Activated T-helper 1 cell treated with anti-CD3 and anti-CD28 coated beads, Interleukin-2, amount 50 U/mL, for 16 hours (primary cell): ENCODE data around the gene CLCN7.
"Not testable (repeated sequence)": the region's sequence is repeated elsewhere in the genome, so short reads cannot be mapped to it uniquely, and the experiment has no call there.

Experiments
- DNase-seq, 2 donors: peaks; one replicate each; pipeline ENCODE4 v3.0.0-alpha.2; 2020; ENCODE audit warnings: low read depth in 1 of 2, low spot score in 1 of 2

The CLCN7 gene

GRCh38 chr16:1487395-1488053 is 12.7 kb upstream of the CLCN7 start:
- DNase-seq = no peak

DNA sequence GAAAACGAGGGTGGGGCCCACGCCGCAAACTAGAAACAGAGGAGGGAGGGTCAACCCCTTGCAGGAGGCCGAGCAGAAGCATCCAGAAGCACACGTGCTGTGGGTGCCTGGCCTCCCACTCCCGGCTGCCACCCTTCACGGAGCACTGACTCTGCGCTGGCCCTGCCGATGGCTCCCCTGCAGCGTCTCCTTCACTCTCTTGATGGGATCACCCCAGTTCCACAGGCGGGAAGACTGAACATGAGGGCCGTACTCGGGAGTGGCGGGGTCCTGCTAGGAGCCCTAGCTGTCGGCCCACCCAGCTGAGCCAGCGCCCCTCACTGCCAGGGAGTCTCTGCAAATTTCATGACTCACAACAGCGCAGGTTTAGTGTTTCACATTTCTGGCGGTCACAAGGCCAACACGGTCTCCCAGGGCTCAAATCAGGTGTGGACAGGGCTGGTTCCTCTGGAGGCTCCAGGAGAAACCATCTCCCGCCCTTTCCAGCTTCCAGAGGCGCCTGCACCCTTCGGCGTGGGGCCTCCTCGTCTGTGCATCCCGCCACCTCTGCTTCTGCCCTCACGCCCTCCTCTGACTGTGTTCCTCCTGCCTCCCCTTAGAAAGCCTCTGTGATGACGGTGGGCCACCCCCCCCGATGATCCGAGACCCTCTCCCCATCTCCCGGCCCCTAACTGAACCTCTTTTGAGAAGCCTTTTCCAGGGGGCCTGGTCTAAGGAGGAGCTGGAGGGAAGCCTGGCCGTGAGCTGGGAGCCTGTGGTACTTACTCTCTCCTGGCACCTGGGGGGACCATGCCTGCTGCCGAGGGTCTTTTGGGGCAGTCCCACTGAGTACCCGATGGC is 11.9 kb upstream of the CLCN7 start:
- DNase-seq = no peak

- no peak for DNase-seq
These were observed 11.1 kb upstream of the CLCN7 start for GRCh38 chr16:1485847-1486496.

DNA sequence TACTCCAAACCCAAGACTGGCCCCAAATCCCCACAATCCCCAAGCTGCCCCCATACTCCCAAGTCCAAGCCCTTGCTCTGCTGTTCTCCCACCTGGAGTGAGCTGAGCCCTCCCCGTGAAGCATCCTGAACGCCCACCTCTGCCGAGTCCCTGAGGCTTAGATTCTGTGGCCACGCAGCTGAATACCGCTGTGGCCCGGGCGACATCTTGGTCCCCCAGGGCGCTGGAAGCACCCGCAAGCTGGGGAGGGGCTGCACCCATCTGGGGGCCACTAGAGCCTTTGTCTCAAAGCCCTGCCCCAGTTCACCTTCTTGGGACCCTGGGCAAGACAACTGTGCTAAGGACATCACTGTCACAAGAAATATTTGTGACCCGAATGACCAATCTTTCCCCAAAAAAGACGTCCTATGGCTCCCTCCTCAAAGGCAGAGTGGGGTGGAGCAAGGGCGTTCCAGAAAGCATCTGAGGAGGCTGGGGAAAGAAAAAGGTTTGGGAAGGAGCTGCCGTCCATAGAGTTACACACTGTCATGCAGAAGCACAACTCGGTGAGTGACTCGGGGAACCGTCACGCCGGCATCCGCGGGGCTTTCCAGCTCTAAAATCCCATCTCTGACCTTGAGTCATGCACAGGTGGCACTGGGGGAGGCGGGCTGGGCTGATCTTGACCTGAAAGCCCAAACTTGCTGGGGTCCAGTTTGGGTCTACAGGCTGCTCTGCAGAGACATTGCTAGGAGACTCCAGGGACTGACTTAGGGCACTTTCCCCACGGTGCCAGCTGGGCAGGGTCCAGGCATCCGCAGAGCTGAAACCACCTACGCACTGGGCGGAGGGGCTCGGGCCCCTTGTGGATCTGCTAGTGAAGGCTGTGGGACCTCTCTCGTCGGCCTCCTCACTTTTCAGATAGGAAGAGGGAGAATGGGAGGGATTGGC is 7.3 kb upstream of the CLCN7 start:
- DNase-seq = no peak

DNA sequence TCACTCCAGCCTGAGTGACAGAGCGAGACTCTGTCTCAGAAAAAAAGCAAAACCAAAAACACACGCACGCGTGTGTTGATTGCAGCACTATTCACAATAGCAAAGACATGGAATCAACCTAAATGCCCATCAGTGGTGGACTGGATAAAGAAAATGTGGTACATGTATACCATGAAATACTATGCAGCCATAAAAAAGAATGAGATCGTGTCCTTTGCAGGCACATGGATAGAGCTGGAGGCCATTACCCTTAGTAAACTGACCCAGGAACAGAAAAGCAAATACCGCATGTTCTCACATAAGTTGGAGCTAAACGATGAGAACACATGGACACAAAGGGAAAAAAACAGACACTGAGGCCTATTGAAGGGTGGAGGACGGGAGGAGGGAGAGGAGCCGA is 4.1 kb upstream of the CLCN7 start:
- DNase-seq = not testable (repeated sequence)

DNA sequence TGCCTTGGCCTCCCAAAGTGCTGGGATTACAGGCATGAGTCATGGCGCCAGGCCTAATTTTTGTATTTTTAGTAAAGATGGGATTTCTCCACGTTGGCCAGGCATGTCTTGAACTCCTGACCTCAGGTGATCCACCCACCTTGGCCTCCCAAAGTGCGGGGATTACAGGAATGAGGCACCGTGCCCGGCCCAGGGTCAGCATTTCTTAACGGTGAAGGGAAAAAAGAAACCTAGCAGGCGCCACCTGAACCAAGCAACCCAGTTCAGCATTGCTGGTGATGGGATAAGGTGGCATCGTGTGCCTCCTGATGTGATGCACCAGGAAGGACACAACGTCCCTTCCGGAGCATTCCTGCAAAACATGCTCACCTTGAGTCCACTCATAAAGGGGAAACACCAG is 2.2 kb upstream of the CLCN7 start:
- no peak for DNase-seq

DNA sequence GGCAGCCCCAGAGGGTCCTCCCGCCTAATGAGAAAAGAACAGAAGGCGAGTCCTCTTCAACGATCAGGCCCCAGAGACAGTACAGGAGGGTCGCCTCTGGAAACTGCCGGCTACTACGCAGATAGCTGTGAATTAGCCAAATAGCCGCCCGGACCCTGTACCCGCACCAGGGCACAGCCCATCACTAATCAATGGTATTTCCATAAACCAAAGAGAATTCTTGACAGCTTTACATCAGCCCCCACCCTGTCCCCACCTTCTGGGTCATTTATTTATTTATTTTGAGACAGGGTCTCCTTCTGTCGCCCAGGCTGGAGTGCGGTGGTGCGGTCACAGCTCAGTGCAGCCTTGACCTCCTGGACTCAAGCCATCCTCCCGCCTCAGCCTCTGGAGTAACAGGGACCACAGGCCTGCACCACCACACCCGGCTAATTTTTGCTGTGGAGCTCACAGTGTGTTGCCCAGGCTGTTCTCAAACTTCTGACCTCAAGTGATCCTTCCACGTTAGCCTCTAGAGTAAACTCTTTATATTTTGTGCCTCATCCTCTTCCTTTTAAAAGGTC is 805 bp upstream of the CLCN7 start:
- DNase-seq = no peak

GRCh38 chr16:1474082-1474795 is 589 bp downstream of the CLCN7 start:
- no peak for DNase-seq

DNA sequence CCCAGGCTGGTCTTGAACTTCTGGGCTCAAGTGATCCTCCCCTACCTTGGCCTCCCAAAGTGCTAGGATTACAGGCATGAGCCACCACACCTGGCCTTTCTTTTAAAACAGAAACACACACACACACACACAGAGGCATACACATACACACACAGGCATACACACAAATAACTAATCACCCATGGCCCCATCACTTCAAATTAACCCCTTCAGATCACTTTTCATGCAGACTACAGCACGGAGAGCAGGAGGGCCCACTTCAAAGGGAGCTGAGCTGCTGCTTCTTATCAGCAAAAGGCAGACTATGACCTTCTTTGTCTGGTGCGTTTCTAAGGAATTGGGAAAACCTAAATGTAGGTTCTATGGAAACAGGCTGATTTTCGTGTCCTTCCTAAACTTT is 1.9 kb downstream of the CLCN7 start:
- no peak for DNase-seq

DNA sequence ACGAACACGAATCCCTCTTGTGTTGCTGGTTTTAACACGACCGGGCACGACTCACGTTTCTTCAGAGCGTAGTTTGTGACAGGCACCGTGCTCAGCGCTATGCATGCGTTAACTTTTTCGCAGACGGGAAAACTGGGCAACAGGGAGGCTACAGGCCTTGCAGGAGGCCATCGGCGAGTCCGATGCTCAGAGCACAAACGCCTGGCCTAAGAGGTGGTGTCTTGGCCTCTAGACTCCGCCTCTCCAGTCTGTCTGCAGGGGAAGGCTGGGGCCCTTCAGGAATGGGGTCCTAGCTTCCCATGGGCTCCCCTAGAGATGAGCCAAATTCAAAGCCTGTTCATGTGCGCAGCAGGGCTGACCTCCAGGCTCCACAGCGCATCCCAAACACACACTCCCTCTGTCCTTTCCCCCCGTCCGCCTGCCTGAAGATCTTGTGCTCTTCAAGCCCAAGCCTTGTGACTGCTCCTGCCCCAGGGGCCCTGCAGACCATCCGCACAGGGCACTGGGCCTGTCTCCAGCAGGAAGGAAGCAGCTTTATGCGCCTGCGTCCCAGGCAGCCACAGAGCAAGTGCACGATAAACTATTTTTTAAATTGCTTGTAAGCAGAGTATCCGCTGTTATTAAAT is 3.1 kb downstream of the CLCN7 start:
- DNase-seq = no peak

DNA sequence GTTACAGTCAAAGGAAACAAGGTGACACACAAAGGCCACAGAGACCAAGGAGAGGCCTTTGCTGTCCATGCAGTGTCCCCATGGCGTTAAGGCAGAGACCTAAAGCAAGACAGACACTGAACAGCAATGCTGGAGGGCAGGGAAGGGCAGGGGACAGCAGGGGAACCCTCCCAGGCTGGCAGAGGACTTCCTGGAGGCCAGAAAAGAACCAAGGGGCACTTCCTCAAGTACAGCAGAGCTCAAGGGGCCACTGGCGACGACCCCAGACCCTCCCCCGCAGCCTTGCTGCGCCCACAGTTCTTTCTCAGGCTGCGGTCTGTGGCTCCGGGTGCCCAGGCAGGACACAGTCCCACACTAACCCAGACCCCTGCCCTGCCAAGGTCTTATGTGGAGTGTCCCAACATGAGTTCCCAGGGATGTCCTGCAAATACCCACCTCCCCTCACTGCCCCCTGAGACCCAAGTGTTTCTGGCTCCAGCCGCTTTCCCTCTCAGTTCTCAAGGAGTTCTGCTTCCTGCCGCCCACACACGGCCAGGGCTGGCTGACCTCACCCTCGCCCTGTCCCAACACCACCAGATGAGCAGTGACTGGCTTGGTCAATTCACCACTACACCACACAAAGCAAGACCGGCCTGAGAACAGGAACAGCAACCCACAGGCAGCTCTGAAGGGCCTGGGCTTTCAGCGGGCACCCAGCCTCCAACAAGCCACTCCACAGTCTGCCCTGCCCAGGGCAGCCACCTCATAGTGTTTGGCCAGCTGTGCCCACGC is 4.2 kb downstream of the CLCN7 start:
- DNase-seq = no peak

DNA sequence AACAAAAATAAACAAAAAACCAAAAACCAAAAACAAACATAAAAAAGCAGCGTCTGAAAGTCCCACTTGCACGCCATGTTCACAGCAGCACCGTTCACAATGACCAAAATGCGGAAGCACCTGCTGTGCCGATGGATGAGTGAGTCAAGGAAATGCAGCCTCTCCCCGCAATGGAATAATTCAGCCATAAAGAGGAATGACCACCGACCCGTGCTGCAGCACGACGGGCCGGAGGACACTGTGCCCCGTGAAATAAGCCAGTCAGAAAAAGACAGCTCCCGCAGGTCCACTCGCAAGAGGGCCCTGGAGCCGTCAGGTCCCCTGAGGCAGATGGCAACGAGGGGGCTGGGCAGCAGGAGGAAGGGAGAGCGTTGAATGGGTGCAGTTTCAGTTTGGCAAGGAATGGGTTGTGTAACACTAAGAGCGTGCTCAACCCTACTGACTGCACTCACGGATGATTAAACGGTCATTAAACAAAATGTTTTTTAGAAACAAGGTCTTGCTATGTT is 5.1 kb downstream of the CLCN7 start:
- no peak for DNase-seq

DNA sequence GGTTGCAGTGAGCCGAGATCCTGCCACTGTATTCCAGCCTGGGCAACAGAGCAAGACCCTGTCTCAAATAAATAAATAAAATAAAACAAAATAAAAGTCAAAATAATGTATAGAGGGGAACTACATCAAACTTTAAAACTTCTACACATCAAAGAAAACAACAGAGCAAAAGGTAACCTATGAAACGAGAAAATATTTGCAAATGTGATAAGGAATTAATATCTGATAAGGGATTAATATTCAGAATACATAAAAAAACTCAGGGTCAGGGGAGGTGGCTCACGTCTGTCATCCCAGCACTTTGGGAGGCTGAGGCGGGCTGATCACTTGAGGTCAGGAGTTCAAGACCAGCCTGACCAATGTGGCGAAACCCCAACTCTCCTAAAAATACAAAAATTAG is 5.7 kb downstream of the CLCN7 start:
- DNase-seq = not testable (repeated sequence)

- no peak for DNase-seq
These were observed 6.4 kb downstream of the CLCN7 start for GRCh38 chr16:1468426-1468810.

- DNase-seq = no peak
These were observed 7.8 kb downstream of the CLCN7 start for GRCh38 chr16:1466968-1467521.

DNA sequence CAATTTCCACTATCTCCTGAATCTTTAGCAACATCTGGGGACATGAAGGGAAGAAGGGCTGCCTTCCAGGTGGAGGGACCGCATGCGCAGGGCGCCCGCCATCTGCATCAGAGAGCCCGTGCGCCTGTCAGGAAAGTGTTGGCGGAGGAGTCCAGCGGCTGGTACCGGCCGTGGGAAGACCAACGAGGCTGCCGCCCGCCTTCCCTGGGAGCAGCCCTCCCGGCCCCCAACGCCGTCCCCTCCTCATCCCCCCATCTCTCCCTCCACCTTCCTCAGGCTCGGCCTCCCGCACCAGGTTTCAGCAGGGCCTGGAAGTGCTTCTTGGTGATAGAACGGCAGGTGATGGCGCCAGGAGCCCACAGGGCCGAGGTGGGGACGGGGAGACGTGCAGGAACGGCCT is 8.8 kb downstream of the CLCN7 start:
- DNase-seq = no peak

DNA sequence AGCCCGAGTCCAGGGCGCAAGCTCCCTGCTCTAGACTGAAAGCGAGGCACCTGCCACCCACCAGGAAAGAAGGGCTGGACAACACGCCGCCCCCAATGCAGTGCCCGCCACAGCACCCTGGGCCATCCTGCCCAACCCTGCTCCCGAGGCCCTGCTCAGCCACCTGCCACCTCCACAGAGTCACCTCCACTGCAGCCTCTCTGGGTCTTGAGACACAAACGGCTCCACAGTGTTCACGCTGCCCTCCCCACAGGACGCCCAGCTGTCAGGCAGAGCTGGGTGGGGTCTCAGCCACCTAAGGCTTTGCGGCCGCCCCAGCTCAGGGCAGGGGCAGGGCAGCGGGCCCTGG is 9.3 kb downstream of the CLCN7 start:
- DNase-seq = no peak

- DNase-seq = no peak
These were observed 9.8 kb downstream of the CLCN7 start for GRCh38 chr16:1464894-1465566.
